ENCODE results near the gene MLXIP. TPM values are rescaled to one million over a fixed set of nuclear protein-coding genes. Genes with fewer than 3 reads are reported as not detected.
A peak's percentile ranks its signal among the peaks of the same experiment; 100 is the strongest.
"Not testable (repeated sequence)": the region's sequence is repeated elsewhere in the genome, so short reads cannot be mapped to it uniquely, and the experiment has no call there.

Gene MLXIP
- polyA plus RNA-seq, 1 experiment = 5.8 TPM

DNA sequence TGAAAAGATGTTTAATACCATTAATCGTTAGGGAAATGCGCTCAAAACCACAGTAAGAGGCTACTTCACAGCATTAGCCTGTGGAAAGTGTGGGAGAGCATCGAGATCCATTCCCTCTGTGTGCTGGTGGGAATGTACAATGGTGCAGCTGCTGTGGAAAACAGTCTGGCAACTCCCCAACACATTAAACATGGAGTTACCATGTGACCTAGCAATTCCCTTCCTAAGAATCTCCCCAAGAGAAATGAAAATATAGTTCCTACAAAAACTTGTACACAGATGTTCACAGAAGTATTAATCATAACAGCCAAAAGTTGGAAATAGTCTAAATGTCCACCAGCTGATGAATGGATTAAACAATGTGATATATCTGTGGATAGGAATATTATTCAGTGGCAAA lies 23.8 kb downstream of the MLXIP start:
- no peak for TF ChIP-seq CTCF (IDR thresholded peaks at IDR 0.05; ENCODE audit: low read depth, low read length)

DNA sequence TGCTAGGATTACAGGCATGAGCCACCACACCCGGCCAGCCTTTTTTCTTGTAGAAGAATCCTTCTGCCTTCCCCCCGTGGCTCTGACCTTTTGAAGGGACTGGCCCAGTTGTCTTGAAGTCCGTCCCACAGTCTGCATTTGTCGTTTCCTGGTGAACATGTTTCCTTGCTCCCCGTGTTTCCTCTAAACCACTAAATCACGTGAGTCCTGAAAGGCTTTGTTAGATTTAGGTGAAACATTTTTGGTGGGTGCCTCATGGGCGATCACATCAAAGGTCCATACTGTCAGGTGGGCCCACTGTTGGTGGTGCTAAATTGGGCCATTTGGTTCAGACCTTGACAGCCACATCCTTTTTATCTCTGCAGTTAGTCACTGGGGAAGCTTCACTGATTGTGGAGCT lies 26.3 kb downstream of the MLXIP start:
- CTCF ChIA-PET = interaction anchor here (0.5 kb wide), 1 partner anchor 244 kb away, joined by 7 read pairs; no protein-coding TSS in a partner anchor
- Histone ChIP-seq H3K27ac (ENCODE audit: low read depth, low read length) (no peak overlapping the region), H3K9me3 (ENCODE audit: control insufficient read depth, insufficient read depth, low read length) (no peaks in the 10 kb centered on the region), H3K27me3 (ENCODE audit: control insufficient read depth, insufficient read depth, low read length) (no peaks in the 10 kb centered on the region), H3K4me3 (ENCODE audit: low read depth, low read length) (no peak overlapping the region)
- POLR2A ChIA-PET = no interaction called here
- DNase-seq (ENCODE audit: low read depth, low spot score) = no peak
- TF ChIP-seq CTCF (IDR thresholded peaks at IDR 0.05; ENCODE audit: low read depth, low read length) = no peak

More for the DNA sequence above, 23.8 kb downstream of the MLXIP start:
- no peak overlapping the region for H3K27ac ChIP-seq (ENCODE audit: low read depth, low read length)
- H3K27me3 ChIP-seq (ENCODE audit: control insufficient read depth, insufficient read depth, low read length) = no peaks in the 10 kb centered on the region
- DNase-seq (ENCODE audit: low read depth, low spot score) = no peak
- CTCF ChIA-PET = interaction anchor here (1.7 kb wide), 1 partner anchor 21 kb away, joined by 9 read pairs; no protein-coding TSS in a partner anchor
- H3K9me3 ChIP-seq (ENCODE audit: control insufficient read depth, insufficient read depth, low read length) = no peaks in the 10 kb centered on the region
- POLR2A ChIA-PET = interaction anchor here (0.5 kb wide), 1 partner anchor 141 kb away, joined by 3 read pairs; no protein-coding TSS in a partner anchor
- H3K4me3 ChIP-seq (ENCODE audit: low read depth, low read length) = no peak overlapping the region

DNA sequence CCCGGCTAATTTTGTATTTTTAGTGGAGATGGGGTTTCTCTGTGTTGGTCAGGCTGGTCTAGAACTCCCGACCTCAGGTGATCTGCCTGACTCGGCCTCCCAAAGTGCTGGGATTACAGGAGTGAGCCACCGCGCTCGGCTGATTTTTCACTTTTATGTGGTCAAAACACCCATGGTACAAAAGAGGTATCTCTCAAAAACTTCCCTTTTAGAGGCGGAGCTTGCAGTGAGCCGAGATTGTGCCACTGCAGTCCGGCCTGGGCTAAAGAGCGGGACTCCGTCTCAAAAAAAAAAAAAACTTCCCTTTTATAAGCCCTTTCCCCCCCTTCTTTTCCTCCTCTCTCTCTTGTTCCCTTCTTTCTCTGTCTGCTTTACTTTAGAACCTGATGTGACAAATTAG lies 26.9 kb downstream of the MLXIP start:
- H3K27ac ChIP-seq (ENCODE audit: low read depth, low read length); POLR2A ChIA-PET; H3K9me3 ChIP-seq (ENCODE audit: control insufficient read depth, insufficient read depth, low read length); H3K4me3 ChIP-seq (ENCODE audit: low read depth, low read length); H3K27me3 ChIP-seq (ENCODE audit: control insufficient read depth, insufficient read depth, low read length); DNase-seq (ENCODE audit: low read depth, low spot score): not testable (repeated sequence)
- CTCF ChIA-PET = interaction anchor here (1.0 kb wide), 1 partner anchor 18 kb away, joined by 3 read pairs; no protein-coding TSS in a partner anchor

DNA sequence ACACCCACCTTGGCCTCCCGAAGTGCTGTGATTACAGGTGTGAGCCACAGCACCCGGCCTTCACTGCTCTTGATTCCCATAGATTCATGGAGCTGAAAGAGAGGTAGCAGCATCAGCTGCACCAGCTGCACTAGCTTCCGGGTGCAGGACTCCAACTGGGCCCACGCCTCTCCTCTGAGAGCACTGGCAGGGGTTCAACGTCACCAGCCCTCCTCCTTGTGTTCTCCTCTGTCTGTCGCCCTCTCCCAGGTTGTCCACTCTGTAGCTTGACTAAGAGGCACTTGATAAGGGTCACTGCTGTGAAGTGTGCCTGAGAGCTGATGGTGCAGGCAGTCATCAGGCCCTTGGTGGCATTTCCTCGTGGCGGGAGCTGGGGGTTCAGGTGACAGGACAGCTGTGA lies 28.3 kb downstream of the MLXIP start:
- H3K27ac ChIP-seq (ENCODE audit: low read depth, low read length) = peak overlapping the region; percentile 52
- ChIA-PET POLR2A (interaction anchor here (0.7 to 1.4 kb wide), 3 partner anchors 9 to 26 kb away, joined by 3 to 6 read pairs (median 3); no protein-coding TSS in a partner anchor), CTCF (interaction anchor here (1.0 kb wide), 1 partner anchor 17 kb away, joined by 4 read pairs; no protein-coding TSS in a partner anchor)
- no peaks in the 10 kb centered on the region for H3K27me3 ChIP-seq (ENCODE audit: control insufficient read depth, insufficient read depth, low read length)
- TF ChIP-seq CTCF (IDR thresholded peaks at IDR 0.05; ENCODE audit: low read depth, low read length) = no peak
- H3K4me3 ChIP-seq (ENCODE audit: low read depth, low read length) = no peak overlapping the region
- H3K9me3 ChIP-seq (ENCODE audit: control insufficient read depth, insufficient read depth, low read length) = no peaks in the 10 kb centered on the region
- no peak for DNase-seq (ENCODE audit: low read depth, low spot score)

- H3K4me3 ChIP-seq (ENCODE audit: low read depth, low read length) = no peak overlapping the region
- no peak for TF ChIP-seq CTCF (IDR thresholded peaks at IDR 0.05; ENCODE audit: low read depth, low read length)
- H3K27ac ChIP-seq (ENCODE audit: low read depth, low read length) = peak overlapping the region; percentile 52
- ChIA-PET CTCF (interaction anchor here (1.0 kb wide), 1 partner anchor 16 kb away, joined by 4 read pairs; no protein-coding TSS in a partner anchor), POLR2A (interaction anchor here (0.7 to 1.4 kb wide), 4 partner anchors 9 to 27 kb away, joined by 3 to 6 read pairs (median 4); no protein-coding TSS in a partner anchor)
- no peaks in the 10 kb centered on the region for H3K27me3 ChIP-seq (ENCODE audit: control insufficient read depth, insufficient read depth, low read length)
- H3K9me3 ChIP-seq (ENCODE audit: control insufficient read depth, insufficient read depth, low read length) = no peaks in the 10 kb centered on the region
- no peak for DNase-seq (ENCODE audit: low read depth, low spot score)
Measured at GRCh38 chr12:122107261-122107660, 28.7 kb downstream of the MLXIP start.
